Endodermal cell (in vitro differentiated cells): Measurements from ENCODE around the gene MPDU1. TPM values are rescaled to one million over a fixed set of nuclear protein-coding genes. Genes with fewer than 3 reads are reported as not detected.
"Not testable (repeated sequence)": the region's sequence is repeated elsewhere in the genome, so short reads cannot be mapped to it uniquely, and the experiment has no call there.

Experiments
- DNase-seq: peaks from one replicate; pipeline ENCODE4 v3.0.0-alpha.2; 2017
- H3K27ac ChIP-seq: 2 replicates; pipeline ENCODE4 v1.5.1; 2013; ENCODE audit warnings: mild to moderate bottlenecking, low read depth, low read length, moderate library complexity
- H3K27me3 ChIP-seq: 2 replicates; pipeline ENCODE4 v1.6.1; 2013; ENCODE audit warnings: mild to moderate bottlenecking, low read length, moderate library complexity; ENCODE audit not compliant: insufficient read depth, control insufficient read depth, poor library complexity, severe bottlenecking
- H3K36me3 ChIP-seq: 2 replicates; pipeline ENCODE4 v1.7.0; 2013; ENCODE audit warnings: mild to moderate bottlenecking, low read length, moderate library complexity; ENCODE audit not compliant: control insufficient read depth, insufficient read depth
- H3K4me1 ChIP-seq: one replicate; pipeline ENCODE4 v1.7.0; 2013; ENCODE audit warnings: low read length; ENCODE audit not compliant: control insufficient read depth, insufficient read depth
- H3K4me3 ChIP-seq: 2 replicates; pipeline ENCODE4 v1.5.1; 2013; ENCODE audit warnings: mild to moderate bottlenecking, low read length, moderate library complexity
- H3K9ac ChIP-seq: 2 replicates; pipeline ENCODE4 v1.6.1; 2013; ENCODE audit warnings: mild to moderate bottlenecking, low read length, moderate library complexity; ENCODE audit not compliant: poor library complexity, severe bottlenecking; ENCODE audit errors: extremely low read depth
- H3K9me3 ChIP-seq: 2 replicates; pipeline ENCODE4 v1.6.1; 2013; ENCODE audit warnings: mild to moderate bottlenecking, low read length, moderate library complexity; ENCODE audit not compliant: control insufficient read depth
- H3K27ac Mint-ChIP-seq: 2 replicates; pipeline ENCODE4 v1.8.0; 2020; ENCODE audit warnings: mixed read lengths
- H3K27me3 Mint-ChIP-seq: 2 replicates; pipeline ENCODE4 v1.8.0; 2021; ENCODE audit warnings: mild to moderate bottlenecking, mixed read lengths; ENCODE audit not compliant: insufficient read depth
- H3K36me3 Mint-ChIP-seq: 2 replicates; pipeline ENCODE4 v1.8.0; 2020; ENCODE audit warnings: low read depth, mixed read lengths
- H3K4me1 Mint-ChIP-seq: 2 replicates; pipeline ENCODE4 v1.8.0; 2020; ENCODE audit warnings: mixed read lengths
- H3K4me3 Mint-ChIP-seq: 2 replicates; pipeline ENCODE4 v1.8.0; 2020; ENCODE audit warnings: mild to moderate bottlenecking, moderate library complexity, mixed read lengths
- H3K9me3 Mint-ChIP-seq: 2 replicates; pipeline ENCODE4 v1.8.0; 2020; ENCODE audit warnings: mild to moderate bottlenecking, mixed read lengths
- CTCF ChIP-seq: fragments of 200-600 bp; sonication (generic); conservative IDR thresholded peaks from 2 replicates; pipeline ENCODE4 v1.5.0; 2021; ENCODE audit warnings: antibody characterized with exemption, mild to moderate bottlenecking
- WGBS, 2 experiments: methylation state at CpG; one replicate each; pipeline versions ENCODE4 v1.1.5 to v1.1.7; 2013; ENCODE audit warnings: missing lambda C conversion rate in 2 of 2, mixed read lengths in 1 of 2; ENCODE audit not compliant: insufficient coverage in 1 of 2, insufficient read length in 1 of 2; 5-methylcytosine and 5-hydroxymethylcytosine counted together
- total RNA-seq, 2 donors: library from RNA; stranded (reverse); fragmentation: NEBNext Ultra II Directional in 1 of 2; extraction: Animal tissue kit (Norgen Biotek cat#: 25700) in 1 of 2; gene quantifications; 2 replicates in 1 of 2; 3 replicates in 1 of 2; pipeline ENCODE4 v1.2.1, GENCODE V29; 2021

Gene MPDU1
- total RNA-seq, 2 donors from 2014 or later = 47.4 to 56.6 TPM

- Histone ChIP-seq H3K36me3 (peaks cover 87% of the 10 kb centered on the region), H3K4me1 (peaks cover 16% of the 10 kb centered on the region), H3K9ac (no peak overlapping the region), H3K27me3 (no peaks in the 10 kb centered on the region), H3K4me3 (no peak overlapping the region), H3K9me3 (no peaks in the 10 kb centered on the region), H3K27ac (no peak overlapping the region)
- Mint-ChIP-seq H3K27ac (no peak overlapping the region), H3K36me3 (peaks cover 66% of the 10 kb centered on the region), H3K4me3 (no peak overlapping the region), H3K9me3 (no peaks in the 10 kb centered on the region), H3K4me1 (peaks cover 17% of the 10 kb centered on the region), H3K27me3 (no peaks in the 10 kb centered on the region)
- 93 to 98% methylated on average over 16 to 23 of the region's 23 CpGs for WGBS, 2 experiments
- TF ChIP-seq CTCF = no peak
- no peak for DNase-seq
Measured at GRCh38 chr17:7592422-7593021, 8.9 kb downstream of the MPDU1 start.

- Histone ChIP-seq H3K27me3 (no peaks in the 10 kb centered on the region), H3K27ac (no peak overlapping the region), H3K4me1 (peaks cover 16% of the 10 kb centered on the region), H3K9ac (no peak overlapping the region), H3K9me3 (no peaks in the 10 kb centered on the region), H3K36me3 (peaks cover 81% of the 10 kb centered on the region), H3K4me3 (no peak overlapping the region)
- no peak overlapping the region for H3K27ac Mint-ChIP-seq
- no peak for TF ChIP-seq CTCF
- peaks cover 63% of the 10 kb centered on the region for H3K36me3 Mint-ChIP-seq
- peak; percentile 51 for DNase-seq
- 91 to 92% methylated on average over 5 to 12 of the region's 12 CpGs for WGBS, 2 experiments
- H3K4me3 Mint-ChIP-seq = no peak overlapping the region
- no peaks in the 10 kb centered on the region for H3K27me3 Mint-ChIP-seq
- no peaks in the 10 kb centered on the region for H3K9me3 Mint-ChIP-seq
- peaks cover 19% of the 10 kb centered on the region for H3K4me1 Mint-ChIP-seq
Measured at GRCh38 chr17:7593296-7593695, 9.6 kb downstream of the MPDU1 start.

- H3K9ac ChIP-seq, H3K9me3 ChIP-seq, H3K27me3 ChIP-seq, H3K27ac Mint-ChIP-seq, H3K4me3 Mint-ChIP-seq, DNase-seq, H3K27ac ChIP-seq, H3K27me3 Mint-ChIP-seq, H3K9me3 Mint-ChIP-seq, H3K4me1 ChIP-seq, H3K4me3 ChIP-seq, H3K4me1 Mint-ChIP-seq: not testable (repeated sequence)
- peaks cover 82% of the 10 kb centered on the region for H3K36me3 Mint-ChIP-seq
- peaks cover 83% of the 10 kb centered on the region for H3K36me3 ChIP-seq
- WGBS, 2 experiments = 94% methylated on average over 5 of the region's 5 CpGs; no CpG with 5 or more reads in 1 of the 2 experiments
Measured at GRCh38 chr17:7597561-7597960, 13.9 kb downstream of the MPDU1 start.

GRCh38 chr17:7606280-7606679 lies 22.6 kb downstream of the MPDU1 start:
- Mint-ChIP-seq H3K27ac (peak overlapping the region; percentile 41), H3K36me3 (peaks cover 53% of the 10 kb centered on the region), H3K9me3 (no peaks in the 10 kb centered on the region), H3K27me3 (no peaks in the 10 kb centered on the region), H3K4me3 (no peak overlapping the region), H3K4me1 (peaks cover 6% of the 10 kb centered on the region)
- Histone ChIP-seq H3K27me3 (no peaks in the 10 kb centered on the region), H3K27ac (no peak overlapping the region), H3K36me3 (peaks cover 66% of the 10 kb centered on the region), H3K4me1 (no peaks in the 10 kb centered on the region), H3K9me3 (no peaks in the 10 kb centered on the region), H3K4me3 (no peak overlapping the region), H3K9ac (no peak overlapping the region)
- no peak for TF ChIP-seq CTCF
- DNase-seq = no peak
- WGBS, 2 experiments = 89 to 100% methylated on average over 3 to 4 of the region's 4 CpGs
